Stimulated activated CD8-positive, alpha-beta memory T cell treated with anti-CD3 and anti-CD28 coated beads, Interleukin-7, amount 100 ng/mL, for 24 hours (primary cell): ENCODE data around the gene PCTP.

Experiments
- DNase-seq: peaks from one replicate; pipeline ENCODE4 v3.0.0-alpha.2; 2020; ENCODE audit warnings: low read depth

The PCTP gene

DNA sequence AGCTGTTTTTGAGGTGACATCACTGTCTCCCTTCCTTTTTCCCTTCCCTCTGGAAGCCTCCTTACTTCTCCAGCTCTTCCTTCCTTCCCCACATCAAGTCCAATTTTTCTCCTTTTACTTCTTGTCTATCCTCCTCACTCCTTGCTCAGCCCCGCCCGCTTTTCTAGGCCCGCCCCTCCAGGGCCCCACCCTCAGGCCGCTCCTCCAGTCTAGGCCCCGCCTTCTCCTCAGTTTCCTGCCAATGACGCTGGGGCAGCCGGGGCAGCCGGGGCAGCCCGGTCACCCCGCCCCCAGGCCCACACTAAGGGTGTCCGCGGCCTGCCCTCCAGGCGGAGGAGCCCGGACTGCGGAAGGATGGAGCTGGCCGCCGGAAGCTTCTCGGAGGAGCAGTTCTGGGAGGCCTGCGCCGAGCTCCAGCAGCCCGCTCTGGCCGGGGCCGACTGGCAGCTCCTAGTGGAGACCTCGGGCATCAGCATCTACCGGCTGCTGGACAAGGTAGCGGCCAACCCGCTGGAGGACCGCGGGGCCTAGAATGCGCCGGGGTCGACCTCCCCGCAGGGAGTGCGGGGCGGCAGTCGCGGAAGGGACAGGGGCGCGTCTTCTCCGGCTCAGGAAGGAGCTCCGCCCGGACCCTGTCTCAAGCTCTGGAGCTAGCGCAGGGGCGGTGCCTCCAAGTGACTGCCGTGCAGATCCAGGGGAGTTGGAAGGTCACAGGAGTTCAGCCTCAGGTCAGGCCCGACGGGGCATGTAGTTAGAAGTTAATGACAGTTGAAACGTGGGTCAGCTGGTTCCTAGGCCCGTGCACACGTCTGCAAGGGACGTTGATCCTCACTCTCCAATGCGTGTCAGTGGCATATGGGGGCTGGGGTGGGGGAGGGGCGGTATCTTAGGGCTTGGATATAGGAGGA lies at the start of gene PCTP:
PCTP (plus strand) TSS at position 302 of the 908 bp plus-strand sequence; CDS start at position 355, 53 bp downstream.
- DNase-seq, result peak; percentile 78

DNA sequence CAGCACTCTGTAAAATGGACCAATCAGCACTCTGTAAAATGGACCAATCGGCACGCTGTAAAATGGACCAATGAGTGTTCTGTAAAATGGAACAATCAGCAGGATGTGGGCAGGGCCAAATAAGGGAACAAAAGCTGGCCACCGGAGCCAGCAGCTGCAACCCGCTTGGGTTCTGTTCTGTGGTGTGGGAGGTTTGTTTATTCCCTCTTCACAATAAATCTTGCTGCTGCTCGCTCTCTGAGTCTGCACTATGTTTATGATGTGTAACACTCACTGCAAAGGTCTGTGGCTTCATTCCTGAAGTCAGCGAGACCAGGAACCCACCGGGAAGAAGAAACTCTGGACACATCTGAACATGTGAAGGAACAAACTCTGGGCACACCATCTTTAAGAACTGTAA lies 48.7 kb upstream of the PCTP start:
- no peak for DNase-seq

DNA sequence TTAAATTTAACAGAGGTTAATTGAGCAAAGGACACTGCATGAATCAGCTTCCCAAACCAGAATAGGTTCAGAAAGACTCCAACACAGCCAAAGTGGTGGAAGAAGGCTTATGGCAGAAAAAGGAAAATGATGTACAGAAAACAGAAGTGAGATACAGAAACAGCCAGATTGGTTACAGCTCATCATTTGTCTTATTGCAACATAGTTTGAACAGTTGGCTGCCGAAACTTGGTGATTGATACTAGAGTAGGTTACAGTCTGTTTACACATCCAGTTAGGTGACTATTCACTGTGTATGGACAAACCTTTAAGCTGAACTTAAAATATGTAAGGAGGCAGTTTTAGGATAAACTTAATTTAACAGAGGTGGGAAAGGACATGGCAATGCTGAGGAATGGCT lies 46.5 kb upstream of the PCTP start:
- no peak for DNase-seq

DNA sequence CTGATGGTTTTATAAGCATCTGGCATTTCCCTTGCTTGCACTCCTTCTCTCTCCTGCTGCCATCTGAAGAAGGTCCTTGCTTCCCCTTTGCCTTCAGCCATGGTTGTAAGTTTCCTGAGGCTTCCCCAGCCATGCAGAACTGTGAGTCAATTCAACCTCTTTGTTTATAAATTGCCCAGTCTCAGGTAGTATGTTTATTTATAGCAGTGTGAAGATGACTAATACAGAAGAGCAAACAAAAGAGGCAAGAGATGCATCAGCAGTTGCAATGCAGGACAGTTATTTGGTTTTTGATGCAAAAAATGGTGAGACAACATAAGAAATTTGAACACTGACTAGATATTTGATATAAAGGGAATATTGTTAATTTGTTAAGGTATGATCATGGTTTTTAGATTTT lies 45.0 kb upstream of the PCTP start:
- DNase-seq, result no peak

DNA sequence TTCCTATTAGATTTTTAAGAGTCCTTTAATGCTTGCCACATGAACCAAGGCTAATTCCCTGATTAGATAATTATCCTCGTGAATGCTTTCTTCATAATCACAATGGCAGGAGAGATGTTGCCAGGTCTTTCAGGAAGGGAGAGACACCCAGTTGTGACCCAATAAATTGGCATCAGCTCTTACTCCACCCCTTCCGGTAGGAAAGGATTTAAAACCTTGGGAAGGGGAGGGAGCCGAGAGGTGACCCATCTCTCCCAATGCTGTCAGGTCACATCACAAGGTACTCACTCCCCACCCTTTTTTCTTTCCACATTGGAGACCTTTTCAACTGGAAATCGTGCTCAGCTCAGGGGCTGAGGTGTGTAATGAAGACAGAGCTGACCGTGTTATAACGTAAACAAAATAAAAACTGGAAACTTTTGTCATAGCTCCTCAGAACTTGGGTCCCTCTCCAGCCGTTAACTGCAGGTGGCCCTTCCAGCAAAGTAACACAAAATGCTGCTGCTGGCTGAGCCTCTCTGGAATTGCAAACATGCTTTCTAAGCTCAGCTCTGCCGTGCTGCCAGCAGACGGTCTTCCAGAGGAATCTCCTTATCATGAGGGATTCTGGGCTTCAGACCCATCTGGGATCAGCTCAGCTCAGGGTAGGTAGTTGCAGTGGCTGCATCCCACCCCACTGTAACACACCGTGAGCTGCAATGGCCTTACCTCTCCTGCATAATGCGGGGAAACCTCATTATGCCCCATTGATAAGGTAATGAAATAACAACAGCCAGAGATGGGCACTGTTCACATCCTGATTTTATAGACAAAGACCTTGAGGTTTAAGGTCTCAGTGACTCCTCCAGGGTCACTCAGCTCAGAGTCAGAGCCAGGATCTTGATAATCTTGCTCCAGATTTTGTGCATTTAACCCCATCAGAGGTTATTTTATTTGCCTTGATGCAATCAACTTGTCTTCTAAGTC lies 43.8 kb upstream of the PCTP start:
- DNase-seq, result no peak

DNA sequence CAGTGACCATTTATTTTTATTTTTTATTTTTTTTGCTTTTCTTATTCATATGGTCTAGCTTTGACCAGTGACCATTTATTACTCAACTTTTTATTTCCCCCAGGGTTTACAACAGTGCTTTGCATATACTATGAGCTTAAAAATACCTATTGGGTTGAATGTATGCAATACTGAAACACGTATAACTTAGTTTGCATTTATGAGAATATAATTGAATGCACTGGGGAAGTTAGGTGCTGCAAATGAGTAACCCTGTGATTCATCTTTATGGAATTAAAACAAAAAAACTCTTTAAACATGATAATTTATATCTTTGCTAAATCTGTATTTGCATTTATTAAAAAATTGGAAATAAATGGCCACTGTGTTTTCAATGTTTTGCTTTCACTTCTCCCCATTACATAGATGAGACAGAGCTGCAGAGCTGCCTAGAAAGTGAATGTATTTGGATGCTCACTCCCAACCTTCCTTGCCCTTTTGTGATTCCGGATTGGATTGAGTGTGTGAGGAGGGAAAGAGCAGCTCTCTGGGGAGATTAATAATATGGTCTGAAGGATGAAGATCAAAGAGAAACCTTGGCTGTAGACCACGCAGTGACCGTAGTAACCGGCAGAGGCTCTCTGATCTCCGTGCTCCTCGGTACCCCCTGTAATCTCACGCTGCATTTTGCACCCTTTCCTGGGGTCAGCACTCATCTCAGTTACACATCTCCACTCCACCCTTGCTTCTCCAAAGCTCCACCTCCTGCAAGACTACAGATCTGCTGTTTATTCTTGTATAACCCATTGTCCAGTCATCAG lies 42.5 kb upstream of the PCTP start:
- DNase-seq, result no peak

DNA sequence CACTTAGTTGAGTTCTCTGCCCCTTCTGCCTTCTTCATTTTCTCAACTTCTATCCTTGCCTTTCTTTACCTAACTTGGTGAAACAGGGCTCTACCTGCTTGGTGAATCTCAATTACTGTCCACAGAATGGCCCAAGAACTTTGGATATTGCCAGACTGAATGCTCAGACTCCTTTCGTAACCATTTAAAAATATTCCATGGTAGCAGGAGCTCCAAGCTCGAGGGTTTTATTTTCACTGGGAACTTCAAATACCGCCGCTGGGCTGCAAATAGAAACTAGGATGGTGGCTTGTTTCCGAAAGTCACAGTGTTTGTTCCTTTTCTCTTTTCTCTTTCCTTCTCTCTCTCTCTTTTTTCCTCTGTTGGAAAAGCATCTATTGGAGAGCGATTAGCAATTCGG lies 41.4 kb upstream of the PCTP start:
- DNase-seq, result no peak

DNA sequence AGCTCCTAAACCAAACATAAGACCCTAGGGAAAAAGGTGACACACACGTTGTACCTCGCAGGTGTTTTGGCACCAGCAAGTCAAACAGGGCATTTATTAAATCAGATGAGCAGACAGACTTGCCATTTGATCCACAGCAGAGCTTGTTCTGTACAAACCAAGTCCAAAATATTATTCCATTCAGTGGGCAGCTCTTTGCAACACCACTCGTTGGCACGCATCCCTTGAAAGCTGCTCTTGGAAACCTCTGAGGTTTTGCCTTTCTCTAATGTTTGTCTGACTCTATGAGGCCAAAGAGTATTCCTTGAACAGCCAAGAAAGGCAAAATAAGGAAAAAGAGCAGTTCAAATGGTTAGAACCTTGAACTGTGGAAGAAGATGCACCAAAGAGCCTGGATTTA lies 40.9 kb upstream of the PCTP start:
- DNase-seq, result no peak

DNA sequence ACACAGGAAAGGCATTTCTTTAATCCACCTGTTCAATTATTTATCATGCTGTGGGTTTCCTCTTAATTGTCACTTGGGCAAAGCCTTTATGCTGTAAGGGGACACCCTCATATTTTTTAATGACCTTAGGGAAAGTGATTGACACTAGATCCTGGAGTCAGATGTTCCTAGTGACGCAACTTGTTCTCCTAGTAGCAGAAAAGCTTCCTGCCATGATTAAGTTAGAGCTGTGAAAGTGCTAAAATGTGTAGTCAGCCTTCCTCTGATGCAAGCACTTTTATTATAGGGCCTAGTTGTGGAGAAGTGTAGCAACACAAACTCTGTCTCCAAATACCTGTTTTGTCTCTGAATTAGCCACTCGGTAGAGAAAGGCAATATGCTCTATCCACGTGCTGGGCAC lies 40.4 kb upstream of the PCTP start:
- no peak for DNase-seq

DNA sequence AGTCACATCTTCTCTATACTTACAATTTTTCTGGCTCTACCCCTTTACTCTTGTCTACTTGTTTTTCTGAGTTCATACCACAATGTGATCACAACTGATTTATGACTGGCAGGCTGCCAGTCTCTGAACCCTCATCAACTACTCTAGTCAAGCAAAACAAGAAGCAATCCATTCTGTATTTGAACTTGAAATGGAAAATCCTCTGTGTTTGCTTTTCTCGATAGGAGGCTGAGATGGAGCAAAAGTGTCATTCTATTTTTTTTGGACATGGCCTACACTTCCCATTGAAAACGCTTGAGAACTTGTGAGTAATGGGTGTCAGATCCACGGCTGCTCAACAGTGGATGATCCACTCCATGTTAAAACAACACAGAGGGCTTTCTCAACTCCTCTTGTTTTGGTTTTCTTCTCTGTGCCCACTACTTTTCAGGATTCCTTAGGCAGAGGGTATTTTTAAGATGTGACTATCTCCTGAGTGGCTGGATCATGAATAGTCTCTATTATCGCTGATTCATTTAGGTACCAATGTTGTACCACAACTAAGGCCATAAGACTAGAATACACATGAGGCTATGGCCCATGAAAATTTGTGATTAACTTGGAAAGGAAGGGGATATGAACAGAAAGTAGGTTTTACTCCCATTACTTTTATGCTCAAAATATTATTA lies 39.9 kb upstream of the PCTP start:
- no peak for DNase-seq

DNA sequence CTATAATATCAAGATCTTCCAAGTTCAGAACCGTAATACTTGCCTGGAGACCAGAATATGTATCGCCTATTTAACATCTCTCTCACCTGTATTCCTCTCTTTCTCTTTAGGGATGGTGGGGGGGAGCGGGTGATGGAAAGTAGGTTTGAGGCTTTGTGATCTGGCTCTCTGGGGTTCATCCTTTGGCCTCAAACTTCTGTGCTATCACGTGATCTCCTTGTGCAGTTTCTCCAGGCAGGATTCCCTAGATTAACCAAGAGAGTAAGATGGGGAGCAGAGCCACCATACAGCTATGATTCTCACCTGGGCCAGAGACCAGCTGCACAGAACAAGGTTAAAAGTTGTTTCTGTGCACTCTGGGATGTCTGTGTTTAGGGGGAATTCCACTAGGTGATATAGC lies 33.4 kb upstream of the PCTP start:
- no peak for DNase-seq

DNA sequence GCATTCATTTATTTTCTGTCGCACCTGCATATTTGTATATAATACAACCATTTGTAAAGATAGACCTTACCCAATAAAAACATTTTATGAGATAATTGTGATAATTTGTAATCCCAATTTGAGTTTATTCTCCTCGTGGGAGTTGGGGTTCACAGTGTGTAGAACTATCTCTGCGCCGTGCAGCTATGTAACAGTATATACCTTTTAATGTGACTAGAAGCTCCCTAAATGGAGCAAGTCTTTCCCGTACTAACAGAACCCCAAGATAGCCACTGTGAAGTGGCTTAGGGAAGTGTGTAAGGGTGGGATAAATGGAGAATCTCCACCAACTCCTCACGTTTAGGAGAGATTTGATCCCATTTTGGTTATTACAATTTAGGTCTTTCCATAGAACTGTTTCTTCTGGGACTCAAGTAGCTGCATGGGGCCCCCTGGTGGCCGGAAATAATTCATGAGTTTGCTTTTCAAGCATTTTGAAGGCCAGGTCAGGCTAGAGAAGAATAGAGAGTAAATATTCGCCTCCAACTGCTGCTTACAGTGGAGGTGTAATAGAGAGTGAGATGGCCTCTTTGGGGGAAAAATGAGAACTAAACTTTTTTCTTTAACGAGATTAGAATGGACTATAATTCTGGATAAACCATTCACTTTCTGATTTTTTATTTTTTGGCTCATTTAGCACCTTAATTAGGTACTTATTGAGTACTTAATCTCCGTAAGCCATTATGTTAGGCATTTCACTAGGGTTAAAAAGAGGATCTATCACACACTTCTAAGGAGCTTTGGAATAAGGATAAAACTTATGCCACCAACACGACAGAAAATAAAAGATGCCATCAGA lies 32.7 kb upstream of the PCTP start:
- peak; percentile 43 for DNase-seq

DNA sequence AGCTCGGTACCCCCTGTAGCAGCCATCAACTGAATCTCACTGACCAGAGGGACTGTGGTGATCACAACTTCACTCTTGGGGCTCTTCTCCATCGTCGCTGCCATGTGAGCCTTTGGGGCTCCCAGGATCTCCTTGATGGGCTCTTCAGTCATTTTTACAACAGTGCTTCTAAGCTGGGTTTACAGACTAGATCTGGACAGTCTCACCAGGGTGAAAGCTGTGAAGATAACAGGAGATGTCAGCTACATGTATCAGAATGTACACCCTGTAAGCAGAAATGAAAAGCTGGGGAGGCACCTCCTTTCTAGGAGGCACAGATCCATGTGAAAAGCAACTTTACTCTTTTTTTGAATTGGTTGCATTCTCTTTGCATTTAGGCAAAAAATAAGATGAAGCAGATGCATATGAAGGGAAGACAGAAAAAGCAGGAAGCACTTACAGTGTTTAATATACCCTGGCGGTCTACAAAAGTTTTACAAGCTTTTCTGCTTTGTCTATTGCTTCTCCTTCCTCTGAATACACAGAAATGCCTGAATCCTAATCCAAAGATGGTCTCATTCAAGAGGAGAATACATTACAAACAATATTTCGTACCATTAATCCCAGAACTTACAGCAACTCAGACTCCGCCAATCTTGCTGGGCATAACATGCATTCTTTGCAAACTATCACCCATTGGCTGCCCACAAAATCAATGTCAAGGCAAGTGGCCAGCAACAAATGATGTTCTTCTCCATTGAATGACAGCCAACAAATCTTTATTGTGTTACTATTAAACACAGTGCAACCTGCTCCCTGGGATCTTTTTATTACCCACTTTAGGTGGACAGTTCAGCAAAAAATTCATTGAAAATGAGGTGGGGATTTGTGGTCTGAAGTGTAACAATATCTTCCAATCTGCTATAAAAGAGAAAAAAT lies 29.7 kb upstream of the PCTP start:
- DNase-seq, result no peak

DNA sequence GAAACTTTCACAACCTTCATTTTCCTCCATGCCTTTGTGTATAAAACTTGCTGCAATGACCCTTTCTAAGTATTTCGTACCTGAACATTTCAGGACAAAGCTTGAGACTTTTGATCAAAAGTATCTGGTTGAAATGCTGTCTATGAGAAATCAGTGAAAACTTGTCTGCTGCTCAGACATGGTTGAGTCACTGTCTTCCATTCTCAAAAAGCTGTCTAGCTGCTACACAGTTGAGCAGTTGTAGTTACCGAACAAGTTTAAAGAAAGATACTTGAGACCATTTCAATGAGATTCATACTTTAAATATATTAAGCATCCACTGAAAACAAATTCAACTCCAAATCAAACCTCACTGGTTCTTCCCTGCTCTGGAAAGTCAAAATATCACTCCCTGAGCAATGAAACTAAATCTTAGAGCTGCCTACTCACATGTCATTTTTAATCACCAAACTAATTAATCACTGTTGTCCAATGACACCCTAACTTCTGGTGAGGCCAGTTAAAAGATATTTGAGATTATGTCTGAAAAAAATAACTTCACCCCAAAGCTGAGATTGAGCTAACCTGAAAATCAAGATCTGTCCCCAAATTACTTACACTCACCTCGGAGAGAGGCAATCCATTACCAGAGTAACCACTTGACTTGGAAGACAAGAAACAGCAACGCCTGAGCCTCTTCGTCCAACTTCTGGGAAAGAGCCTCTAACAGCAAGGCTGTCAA lies 28.7 kb upstream of the PCTP start:
- DNase-seq, result no peak

DNA sequence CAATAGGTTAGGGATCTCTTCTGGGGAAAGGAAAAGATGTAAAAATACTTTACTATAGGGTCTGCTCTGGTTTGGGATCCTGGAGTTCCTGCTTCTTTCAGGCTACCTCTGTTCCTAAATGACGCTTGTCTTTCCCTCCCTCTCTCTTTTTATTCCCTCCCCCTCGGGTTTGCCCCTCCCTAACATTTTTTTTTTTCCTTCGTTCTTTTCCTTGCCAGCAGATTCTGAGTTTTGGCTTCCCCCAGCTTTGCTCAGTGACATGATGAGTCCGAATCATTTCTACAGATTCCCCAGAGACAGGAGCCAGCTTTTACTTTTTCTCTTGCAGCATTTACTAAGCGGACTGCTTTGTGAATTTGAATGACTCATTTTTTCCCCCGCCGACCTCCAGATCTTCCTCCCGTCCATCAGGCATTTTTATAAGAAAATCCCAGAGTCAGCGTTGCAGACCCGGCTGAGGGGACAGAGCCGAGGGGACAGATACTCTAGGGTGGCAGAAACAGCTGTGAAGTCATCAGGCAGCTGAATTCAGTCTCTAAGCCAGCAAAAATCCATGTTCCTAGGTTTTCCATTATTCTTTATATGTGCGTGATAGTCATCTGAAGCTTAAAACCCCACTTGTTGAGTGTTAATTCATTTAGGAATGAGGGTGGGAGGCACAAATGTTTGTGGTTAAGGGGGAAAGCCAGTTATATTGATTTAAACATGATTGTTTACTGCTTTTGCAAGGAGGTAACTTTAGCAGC lies 27.9 kb upstream of the PCTP start, which contains the start of gene TMEM100:
TMEM100 (minus strand) TSS at position 123 of the 746 bp plus-strand sequence. CDS start 1,794 bp downstream, outside the sequence.
- no peak for DNase-seq

DNA sequence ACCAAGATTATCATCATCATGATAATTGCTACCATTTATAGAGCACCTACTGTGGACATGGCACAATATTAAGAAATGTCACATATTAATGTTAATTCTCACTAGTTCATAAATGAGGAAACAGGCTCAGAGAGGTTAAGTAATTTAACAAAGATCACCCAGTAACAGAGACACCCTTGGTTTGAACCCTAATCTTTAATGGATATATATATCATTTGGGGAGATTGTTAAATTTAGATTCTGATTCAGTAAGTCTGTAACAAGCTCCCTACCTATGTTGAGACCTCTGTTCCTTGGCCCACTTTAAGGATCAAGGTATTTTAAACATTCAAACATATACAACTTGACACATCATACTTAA lies 27.4 kb upstream of the PCTP start:
- no peak for DNase-seq

DNA sequence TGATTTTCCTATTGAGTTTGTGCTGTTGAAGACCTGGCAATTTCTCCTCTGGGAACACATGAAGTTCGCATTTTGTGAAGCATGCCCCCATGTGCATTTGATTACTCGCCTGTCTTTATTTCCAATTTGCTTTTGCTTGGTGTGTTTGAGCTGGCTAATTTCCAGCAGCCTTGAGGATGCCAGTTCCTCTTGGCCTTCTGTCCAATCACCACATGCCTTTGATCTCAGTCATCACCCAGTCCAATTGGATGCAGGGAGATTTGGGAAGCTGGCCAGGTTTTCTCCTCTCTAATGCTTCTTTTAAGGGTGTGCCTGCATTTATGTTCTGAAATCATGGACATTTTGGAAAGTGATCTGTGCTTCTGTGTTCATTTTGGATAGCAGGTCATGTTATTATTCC lies 24.4 kb upstream of the PCTP start:
- no peak for DNase-seq

DNA sequence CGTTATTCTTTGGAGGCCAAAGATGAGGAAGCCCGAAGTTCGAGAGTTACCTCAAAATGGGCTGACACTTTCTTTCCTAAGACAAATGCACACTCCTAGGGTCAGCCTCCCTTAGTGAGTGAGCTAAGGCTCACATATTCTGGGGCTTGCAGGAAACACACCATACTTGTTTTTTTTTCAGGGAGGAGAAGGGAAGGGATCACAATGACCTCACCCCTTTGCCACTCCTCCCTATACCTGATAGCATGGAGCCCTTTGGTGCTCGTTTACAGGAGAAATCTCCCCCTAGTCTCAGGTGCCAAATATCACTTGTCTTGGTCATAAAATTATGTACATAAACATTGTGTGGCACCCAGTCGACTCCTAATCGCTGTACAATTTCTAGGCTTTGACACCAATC lies 23.6 kb upstream of the PCTP start:
- DNase-seq, result no peak
